ENCODE data around the gene PSD4. TPM values are rescaled to one million over a fixed set of nuclear protein-coding genes. Genes with fewer than 3 reads are reported as not detected.
A peak's percentile ranks its signal among the peaks of the same experiment; 100 is the strongest.

Gene PSD4
- total RNA-seq, 4 donors from 2014 or later, result 25.1 to 62.5 (median 50.2) TPM

DNA sequence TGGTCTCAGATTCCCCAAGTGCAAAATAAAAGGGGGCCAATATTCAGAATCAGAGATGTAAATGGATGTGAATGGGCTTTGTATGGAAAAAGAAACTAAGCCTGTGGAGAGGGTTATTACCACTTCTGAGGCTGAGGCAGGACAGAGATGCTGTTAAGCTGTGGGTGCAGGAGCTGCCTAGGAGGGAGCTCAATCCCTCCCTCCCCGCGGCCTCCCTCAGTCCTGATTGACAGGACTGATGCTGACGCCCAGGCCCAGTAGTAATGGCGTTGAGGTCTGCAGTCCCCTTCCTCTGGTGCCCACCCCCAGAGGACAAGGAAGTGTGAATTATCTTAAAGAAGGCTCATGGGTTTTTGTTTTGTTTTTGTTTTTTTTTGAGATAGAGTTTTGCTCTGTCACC, 40.4 kb downstream of the PSD4 start:
- TF ChIP-seq POLR2A (IDR thresholded peaks at IDR 0.05), result no peak
- TF ChIP-seq, protein P1, sequence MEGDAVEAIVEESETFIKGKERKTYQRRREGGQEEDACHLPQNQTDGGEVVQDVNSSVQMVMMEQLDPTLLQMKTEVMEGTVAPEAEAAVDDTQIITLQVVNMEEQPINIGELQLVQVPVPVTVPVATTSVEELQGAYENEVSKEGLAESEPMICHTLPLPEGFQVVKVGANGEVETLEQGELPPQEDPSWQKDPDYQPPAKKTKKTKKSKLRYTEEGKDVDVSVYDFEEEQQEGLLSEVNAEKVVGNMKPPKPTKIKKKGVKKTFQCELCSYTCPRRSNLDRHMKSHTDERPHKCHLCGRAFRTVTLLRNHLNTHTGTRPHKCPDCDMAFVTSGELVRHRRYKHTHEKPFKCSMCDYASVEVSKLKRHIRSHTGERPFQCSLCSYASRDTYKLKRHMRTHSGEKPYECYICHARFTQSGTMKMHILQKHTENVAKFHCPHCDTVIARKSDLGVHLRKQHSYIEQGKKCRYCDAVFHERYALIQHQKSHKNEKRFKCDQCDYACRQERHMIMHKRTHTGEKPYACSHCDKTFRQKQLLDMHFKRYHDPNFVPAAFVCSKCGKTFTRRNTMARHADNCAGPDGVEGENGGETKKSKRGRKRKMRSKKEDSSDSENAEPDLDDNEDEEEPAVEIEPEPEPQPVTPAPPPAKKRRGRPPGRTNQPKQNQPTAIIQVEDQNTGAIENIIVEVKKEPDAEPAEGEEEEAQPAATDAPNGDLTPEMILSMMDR (IDR thresholded peaks at IDR 0.05), result no peak
- Histone ChIP-seq H3K4me1 (peaks cover 42 to 75% (median 43%) of the 10 kb centered on the region in 3 donors), H3K4me3 (no peak overlapping the region), H3K27ac (peak overlapping the region in 2 of 4 donors; percentile 80 to 88), H3K36me3 (no peaks in the 10 kb centered on the region), H3K27me3 (no peaks in the 10 kb centered on the region), H3K9me3 (no peaks in the 10 kb centered on the region)
- DNase-seq, result no peak
- WGBS, 2 donors, result 76 to 87% methylated on average over 4 of the region's 4 CpGs
- intact Hi-C loops (cut with DNase I), result no loop called here

DNA sequence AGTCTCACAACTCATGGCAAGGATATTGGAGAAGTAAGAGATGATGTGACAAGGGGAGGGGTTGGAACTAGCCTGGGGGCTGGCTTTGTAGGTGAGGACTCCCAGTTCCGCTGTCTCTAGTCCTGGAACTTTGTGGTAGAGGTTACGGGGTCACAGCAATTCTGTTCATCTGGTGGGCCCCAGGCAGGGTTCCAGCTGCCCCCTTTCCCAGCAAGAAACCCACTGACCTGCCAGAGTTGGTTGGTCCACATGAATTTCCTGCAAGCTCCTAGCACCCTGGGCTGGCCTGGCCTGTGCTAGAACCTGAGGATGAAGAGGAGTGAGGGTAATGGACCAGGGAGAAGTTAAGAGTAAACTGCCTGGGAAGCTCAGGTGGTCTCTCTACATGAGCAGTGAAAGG, 41.3 kb downstream of the PSD4 start:
- H3K36me3 ChIP-seq, result no peaks in the 10 kb centered on the region
- 83 to 90% methylated on average over 2 of the region's 2 CpGs for WGBS, 2 donors
- H3K9me3 ChIP-seq, result no peaks in the 10 kb centered on the region
- no peaks in the 10 kb centered on the region for H3K27me3 ChIP-seq
- no peak for DNase-seq
- intact Hi-C loops (cut with DNase I), result no loop called here
- H3K4me3 ChIP-seq, result no peak overlapping the region
- no peak overlapping the region for H3K27ac ChIP-seq
- TF ChIP-seq, protein P1 (IDR thresholded peaks at IDR 0.05), result no peak
- no peak for TF ChIP-seq POLR2A (IDR thresholded peaks at IDR 0.05)
- H3K4me1 ChIP-seq, result peaks cover 40 to 75% (median 42%) of the 10 kb centered on the region in 3 donors

DNA sequence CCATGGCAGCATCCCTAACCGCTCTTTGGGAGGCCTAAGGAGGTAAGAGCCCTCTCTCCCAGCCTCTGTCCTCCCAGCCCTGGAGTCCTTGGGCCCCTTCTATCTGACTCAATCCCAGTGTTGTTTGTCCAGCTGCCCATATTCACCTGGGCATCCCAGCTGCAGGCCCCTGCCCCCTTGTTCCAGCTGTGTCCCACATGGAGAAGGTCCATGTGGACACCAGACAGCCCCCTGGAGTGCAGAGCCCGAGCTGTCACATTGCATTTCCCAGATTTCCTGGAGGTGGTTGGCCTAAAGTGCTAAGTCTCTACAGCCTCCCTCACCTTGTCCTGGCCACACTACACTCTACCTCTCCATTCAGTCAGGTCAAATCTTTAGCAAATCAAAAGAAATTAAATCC, 42.5 kb downstream of the PSD4 start:
- Histone ChIP-seq H3K4me1 (peaks cover 29 to 68% (median 34%) of the 10 kb centered on the region in 3 donors), H3K27ac (peak overlapping the region in 1 of 4 donors; percentile 9), H3K4me3 (no peak overlapping the region), H3K9me3 (no peaks in the 10 kb centered on the region), H3K36me3 (no peaks in the 10 kb centered on the region), H3K27me3 (no peaks in the 10 kb centered on the region)
- TF ChIP-seq, protein P1 (IDR thresholded peaks at IDR 0.05), result no peak
- no peak for TF ChIP-seq POLR2A (IDR thresholded peaks at IDR 0.05)
- DNase-seq, result no peak
- WGBS, 2 donors, result 89 to 94% methylated on average over 1 to 2 of the region's 2 CpGs
- intact Hi-C loops (cut with DNase I), result no loop called here

DNA sequence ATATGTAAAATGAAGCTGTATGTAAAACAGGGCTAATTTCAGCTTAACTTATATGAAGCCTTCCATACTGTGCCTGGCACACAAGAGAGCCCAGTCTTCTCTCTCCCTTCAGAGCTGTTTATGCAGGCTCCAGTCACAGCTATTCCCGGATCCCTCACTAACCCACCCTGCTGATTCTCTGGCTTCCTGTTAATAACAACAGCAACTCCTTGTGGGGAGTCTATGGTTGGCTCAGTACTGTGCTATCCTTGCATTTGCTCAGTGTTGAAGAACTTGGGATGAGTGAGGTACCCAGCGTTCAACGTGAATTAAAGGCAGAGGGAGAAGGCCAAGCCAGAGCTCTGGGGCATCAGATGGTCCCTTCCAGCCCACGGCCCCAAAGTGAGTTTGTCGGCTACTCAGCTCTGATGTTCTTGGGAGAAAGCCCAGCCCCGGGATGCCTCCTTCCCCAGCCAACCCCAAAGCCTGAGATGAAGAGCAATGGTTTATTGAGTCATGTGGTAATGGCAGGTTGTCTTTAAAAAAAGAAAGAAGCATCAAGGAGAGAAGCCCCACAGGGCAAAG, 43.2 kb downstream of the PSD4 start:
- Histone ChIP-seq H3K9me3 (no peaks in the 10 kb centered on the region), H3K36me3 (no peaks in the 10 kb centered on the region), H3K4me1 (peaks cover 22 to 61% (median 28%) of the 10 kb centered on the region in 3 donors), H3K27me3 (no peaks in the 10 kb centered on the region), H3K4me3 (no peak overlapping the region), H3K27ac (peak overlapping the region; percentile 10 to 50 (median 46))
- intact Hi-C loops (cut with DNase I), result no loop called here
- DNase-seq, result no peak
- WGBS, 2 donors, result 69 to 73% methylated on average over 6 of the region's 6 CpGs
- TF ChIP-seq, protein P1 (IDR thresholded peaks at IDR 0.05), result no peak
- TF ChIP-seq POLR2A (IDR thresholded peaks at IDR 0.05), result no peak

DNA sequence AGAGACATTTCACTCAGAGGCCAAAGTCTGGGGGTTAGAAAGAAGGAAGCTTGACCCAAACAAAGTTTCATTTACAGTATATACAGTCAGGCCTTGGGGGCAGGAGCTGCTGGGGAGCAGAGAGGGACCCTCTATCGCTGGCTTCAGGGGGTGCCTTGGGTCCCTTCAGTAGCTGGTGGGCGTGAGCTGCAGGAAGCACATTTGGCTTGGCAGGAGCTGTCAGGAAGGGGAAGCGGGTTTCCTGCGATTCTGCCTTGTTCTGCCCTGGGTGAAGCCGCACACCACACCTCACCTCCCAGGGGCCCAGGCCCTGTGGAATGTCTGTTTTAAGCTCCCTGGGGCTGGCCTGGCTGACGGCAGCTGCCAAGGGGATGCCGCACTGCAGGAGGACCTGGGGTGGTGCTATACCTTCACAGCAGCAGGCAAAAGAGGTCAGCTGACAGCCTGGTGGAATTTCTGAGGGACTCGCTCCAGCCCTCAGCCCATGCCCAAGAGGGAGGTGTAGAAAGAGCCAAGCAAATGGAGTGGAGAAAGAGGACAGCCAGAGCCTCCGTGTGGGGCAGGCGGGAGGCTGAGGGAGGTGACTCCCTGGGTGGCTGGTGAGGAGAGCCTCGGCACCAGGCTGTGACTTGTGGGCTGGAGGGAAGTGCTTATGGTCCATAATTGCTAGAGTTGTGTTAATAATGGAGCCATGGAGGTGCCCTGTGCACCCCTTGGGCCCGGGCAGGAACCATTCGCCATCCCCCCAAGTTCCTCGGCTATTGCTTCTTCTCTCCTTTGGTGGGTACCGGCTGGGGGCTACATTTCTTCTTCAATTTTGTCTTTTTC, 43.9 kb downstream of the PSD4 start:
- WGBS, 2 donors, result 70 to 76% methylated on average over 11 to 12 of the region's 15 CpGs
- no peak overlapping the region for H3K4me3 ChIP-seq
- intact Hi-C loops (cut with DNase I), result no loop called here
- TF ChIP-seq POLR2A (IDR thresholded peaks at IDR 0.05), result no peak
- TF ChIP-seq, protein P1 (IDR thresholded peaks at IDR 0.05), result no peak
- no peaks in the 10 kb centered on the region for H3K27me3 ChIP-seq
- no peaks in the 10 kb centered on the region for H3K36me3 ChIP-seq
- no peak for DNase-seq
- peak overlapping the region; percentile 10 to 50 (median 46) for H3K27ac ChIP-seq
- peaks cover 16 to 54% (median 21%) of the 10 kb centered on the region in 3 donors for H3K4me1 ChIP-seq
- no peaks in the 10 kb centered on the region for H3K9me3 ChIP-seq

All from esophagus squamous epithelium (tissue), 5 donors.